T-helper 17 cell (primary cell): ENCODE measurements around the gene ROR1. TPM values are rescaled to one million over a fixed set of nuclear protein-coding genes. Genes with fewer than 3 reads are reported as not detected.

Source experiments
- ATAC-seq: fragments of 150-1000 bp; cut with Tn5 transposase; 2 replicates; pipeline ENCODE4 v1.10.0; 2021; ENCODE audit warnings: mild to moderate bottlenecking, moderate library complexity
- DNase-seq, 3 donors: peaks; one replicate each; pipeline versions ENCODE4 v3.0.0 to v3.0.0-alpha.2; 2020 to 2021
- H3K9me3 ChIP-seq: one replicate; pipeline ENCODE4 v1.7.0; 2013; ENCODE audit warnings: low read length, mild to moderate bottlenecking; ENCODE audit not compliant: control insufficient read depth, poor library complexity, severe bottlenecking
- H3K27ac Mint-ChIP-seq: one replicate; pipeline ENCODE4 v1.8.0; 2022; ENCODE audit warnings: mild to moderate bottlenecking, moderate library complexity, mixed read lengths
- H3K27me3 Mint-ChIP-seq: one replicate; pipeline ENCODE4 v1.8.0; 2022; ENCODE audit warnings: mixed read lengths
- H3K36me3 Mint-ChIP-seq: one replicate; pipeline ENCODE4 v1.8.0; 2022; ENCODE audit warnings: low read depth, mixed read lengths
- H3K4me1 Mint-ChIP-seq: one replicate; pipeline ENCODE4 v1.8.0; 2022; ENCODE audit warnings: mild to moderate bottlenecking, mixed read lengths
- H3K4me3 Mint-ChIP-seq: one replicate; pipeline ENCODE4 v1.8.0; 2022; ENCODE audit warnings: mild to moderate bottlenecking, moderate library complexity, mixed read lengths
- total RNA-seq, 4 donors: library from RNA in 2 of 4; stranded (reverse) in 2 of 4; gene quantifications; one replicate each; pipeline ENCODE4 v1.2.3 and lab custom pipeline; 2022 to 2026

The ROR1 gene
- total RNA-seq, 2 donors from 2014 or later = not detected

DNA sequence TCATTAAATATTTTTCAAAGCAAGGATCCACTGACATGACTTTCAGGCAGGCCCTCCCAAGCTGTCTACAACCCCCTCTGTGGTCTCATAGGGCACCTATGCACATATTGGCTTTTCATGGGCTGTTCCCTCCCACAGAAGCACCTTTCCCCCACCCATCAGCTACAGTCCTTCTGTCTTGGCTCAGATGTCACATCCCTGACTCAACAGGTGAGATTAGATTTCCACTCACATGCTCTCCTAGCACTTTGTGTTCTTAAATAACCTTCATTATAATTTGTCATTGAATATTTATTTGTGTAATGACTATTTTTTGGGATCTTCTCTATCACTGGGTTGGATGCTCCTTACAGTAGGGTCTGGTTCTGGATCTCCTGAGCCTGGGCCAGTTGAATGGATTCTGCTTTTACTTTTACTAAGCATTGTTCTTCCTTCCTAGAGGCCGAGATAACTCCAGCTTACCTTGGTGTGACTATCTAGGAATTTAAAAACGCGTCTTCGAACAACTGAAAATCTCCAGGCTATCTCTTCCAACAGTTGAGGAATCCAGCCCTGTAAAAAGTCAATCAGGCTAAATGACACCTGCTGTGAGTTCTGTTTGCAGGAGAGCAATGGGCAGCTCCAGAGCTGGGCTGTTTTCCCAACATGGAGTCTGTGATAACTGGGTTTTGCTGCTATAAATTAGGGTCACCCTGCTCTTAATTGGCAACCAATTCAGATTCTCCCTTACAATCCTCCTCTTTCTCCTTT lies 16.2 kb downstream of the ROR1 start:
- H3K36me3 Mint-ChIP-seq = peaks cover 2% of the 10 kb centered on the region

DNA sequence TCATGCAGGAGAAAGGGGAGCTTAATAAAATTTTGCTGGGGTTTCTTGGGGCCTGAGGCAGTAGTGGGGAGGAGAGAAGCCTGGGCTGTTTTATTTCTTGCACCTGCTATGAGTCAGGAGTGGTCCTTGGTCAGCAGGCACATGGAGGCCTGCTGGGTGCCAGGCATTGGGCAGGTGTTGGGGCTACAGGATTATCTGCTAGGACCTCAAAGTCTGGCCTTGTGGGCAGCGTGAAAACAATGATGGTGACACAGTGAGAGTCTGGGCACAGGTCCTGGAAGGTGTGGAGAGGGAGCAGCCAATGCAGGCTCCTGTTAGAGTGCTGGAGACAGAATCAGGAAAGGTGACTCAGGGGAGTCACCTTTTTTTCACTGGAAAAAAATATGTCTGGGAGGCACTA lies 17.2 kb downstream of the ROR1 start:
- Mint-ChIP-seq H3K4me1 (no peaks in the 10 kb centered on the region), H3K27me3 (peaks cover 49% of the 10 kb centered on the region), H3K27ac (no peak overlapping the region), H3K4me3 (no peak overlapping the region), H3K36me3 (peaks cover 2% of the 10 kb centered on the region)
- DNase-seq (no peak), ATAC-seq (no peak)
- H3K9me3 ChIP-seq = no peaks in the 10 kb centered on the region

More for the DNA sequence above, 16.2 kb downstream of the ROR1 start:
- no peak for ATAC-seq
- DNase-seq = no peak
- peaks cover 45% of the 10 kb centered on the region for H3K27me3 Mint-ChIP-seq
- H3K27ac Mint-ChIP-seq = no peak overlapping the region
- H3K9me3 ChIP-seq = no peaks in the 10 kb centered on the region
- no peaks in the 10 kb centered on the region for H3K4me1 Mint-ChIP-seq
- H3K4me3 Mint-ChIP-seq = no peak overlapping the region

DNA sequence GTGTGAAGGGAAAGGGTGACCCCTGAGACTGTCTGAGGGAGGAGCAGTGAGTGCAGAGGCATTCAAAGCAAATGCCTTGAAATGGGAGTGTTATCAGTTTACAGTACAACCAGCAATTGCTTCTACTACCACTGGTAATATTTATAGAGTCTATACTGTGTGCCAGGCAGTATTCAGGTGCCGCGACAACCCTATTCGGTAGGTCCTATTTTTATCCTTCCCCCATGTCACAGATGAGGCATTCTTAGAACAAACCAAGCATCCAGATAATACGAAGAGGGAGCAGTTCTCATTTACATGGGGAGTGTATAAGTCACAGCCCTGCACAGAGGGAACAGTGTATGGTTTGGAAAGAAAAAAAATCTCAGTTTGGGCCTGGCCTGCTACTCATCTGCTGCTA lies 18.3 kb downstream of the ROR1 start:
- no peak for ATAC-seq
- no peak overlapping the region for H3K4me3 Mint-ChIP-seq
- H3K36me3 Mint-ChIP-seq = peaks cover 2% of the 10 kb centered on the region
- H3K9me3 ChIP-seq = no peaks in the 10 kb centered on the region
- no peak overlapping the region for H3K27ac Mint-ChIP-seq
- DNase-seq = no peak
- H3K27me3 Mint-ChIP-seq = peaks cover 49% of the 10 kb centered on the region
- no peaks in the 10 kb centered on the region for H3K4me1 Mint-ChIP-seq

DNA sequence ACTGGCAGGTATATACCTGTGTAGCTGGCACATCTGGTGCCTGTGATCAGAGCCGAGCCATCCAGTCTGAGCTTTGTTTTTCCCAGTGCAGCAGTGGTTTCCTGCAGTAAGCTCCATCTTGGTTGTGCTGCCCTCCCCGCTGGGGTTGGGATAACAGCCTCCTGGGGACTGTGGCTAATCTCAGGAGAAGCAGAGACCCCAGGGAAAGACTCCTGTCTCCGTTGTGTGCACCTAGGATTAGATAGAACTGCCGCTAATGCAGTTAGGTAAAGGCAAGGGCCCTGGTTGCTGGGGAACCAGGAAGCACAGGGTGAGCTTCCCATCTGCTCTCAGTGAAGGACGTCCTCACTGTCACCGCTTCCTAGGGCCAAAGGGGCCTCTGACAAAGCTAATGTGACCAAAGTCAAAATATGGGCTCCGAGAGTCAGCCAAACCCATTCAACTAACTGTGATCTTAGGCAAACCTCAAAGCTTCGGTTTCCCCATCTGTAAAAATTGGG lies 20.0 kb downstream of the ROR1 start:
- H3K4me1 Mint-ChIP-seq = no peaks in the 10 kb centered on the region
- DNase-seq (no peak), ATAC-seq (no peak)
- H3K4me3 Mint-ChIP-seq = no peak overlapping the region
- H3K27me3 Mint-ChIP-seq = peaks cover 60% of the 10 kb centered on the region
- H3K27ac Mint-ChIP-seq = no peak overlapping the region
- H3K36me3 Mint-ChIP-seq = peaks cover 2% of the 10 kb centered on the region
- no peaks in the 10 kb centered on the region for H3K9me3 ChIP-seq

DNA sequence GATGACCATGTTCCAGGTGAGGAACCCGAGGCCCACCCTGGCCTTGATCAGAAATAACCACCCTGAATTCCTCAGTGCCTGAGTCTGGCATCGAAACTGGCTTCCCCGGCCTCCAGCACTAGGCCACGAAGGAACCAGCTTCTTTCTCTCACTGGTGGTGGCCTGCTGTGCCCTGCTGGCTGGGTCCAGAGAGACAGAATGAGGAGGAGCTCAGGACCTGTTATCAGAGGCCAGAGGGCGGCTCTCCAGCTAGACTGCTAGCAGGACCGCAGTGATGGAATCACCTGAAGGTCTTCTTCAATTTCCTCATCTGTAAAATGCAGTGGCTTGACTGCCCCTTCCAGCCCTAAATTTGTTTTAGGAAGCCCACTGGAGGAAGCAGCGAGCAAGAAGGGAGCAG lies 20.5 kb downstream of the ROR1 start:
- H3K9me3 ChIP-seq = no peaks in the 10 kb centered on the region
- H3K36me3 Mint-ChIP-seq = peaks cover 1% of the 10 kb centered on the region
- no peak overlapping the region for H3K4me3 Mint-ChIP-seq
- DNase-seq (no peak), ATAC-seq (no peak)
- no peak overlapping the region for H3K27ac Mint-ChIP-seq
- peaks cover 58% of the 10 kb centered on the region for H3K27me3 Mint-ChIP-seq
- H3K4me1 Mint-ChIP-seq = no peaks in the 10 kb centered on the region

DNA sequence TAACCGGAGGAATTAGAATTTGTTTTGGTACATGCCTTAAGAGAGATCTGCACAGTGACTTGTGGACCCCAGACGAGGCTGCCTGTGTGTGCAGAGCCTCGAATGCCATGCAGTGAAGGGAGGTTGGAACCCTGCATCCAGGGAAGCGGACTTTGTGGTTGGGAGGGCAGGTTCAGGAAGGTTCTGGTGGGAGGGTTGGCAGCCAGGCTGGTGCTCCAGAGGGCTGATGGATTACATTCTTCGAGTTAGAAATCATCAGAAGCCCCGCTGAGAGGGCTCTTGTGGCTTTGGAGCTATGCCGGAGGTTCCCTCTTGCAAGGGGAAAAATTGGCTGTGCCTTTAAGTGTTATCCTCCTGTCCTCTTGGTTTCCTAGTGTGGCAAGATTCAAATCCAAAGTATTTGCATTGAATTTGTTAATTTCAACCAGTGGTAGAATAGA lies 21.1 kb downstream of the ROR1 start:
- no peak for ATAC-seq
- no peaks in the 10 kb centered on the region for H3K4me1 Mint-ChIP-seq
- no peak overlapping the region for H3K27ac Mint-ChIP-seq
- DNase-seq = no peak
- H3K9me3 ChIP-seq = no peaks in the 10 kb centered on the region
- no peak overlapping the region for H3K4me3 Mint-ChIP-seq
- H3K36me3 Mint-ChIP-seq = no peaks in the 10 kb centered on the region
- H3K27me3 Mint-ChIP-seq = peaks cover 58% of the 10 kb centered on the region

DNA sequence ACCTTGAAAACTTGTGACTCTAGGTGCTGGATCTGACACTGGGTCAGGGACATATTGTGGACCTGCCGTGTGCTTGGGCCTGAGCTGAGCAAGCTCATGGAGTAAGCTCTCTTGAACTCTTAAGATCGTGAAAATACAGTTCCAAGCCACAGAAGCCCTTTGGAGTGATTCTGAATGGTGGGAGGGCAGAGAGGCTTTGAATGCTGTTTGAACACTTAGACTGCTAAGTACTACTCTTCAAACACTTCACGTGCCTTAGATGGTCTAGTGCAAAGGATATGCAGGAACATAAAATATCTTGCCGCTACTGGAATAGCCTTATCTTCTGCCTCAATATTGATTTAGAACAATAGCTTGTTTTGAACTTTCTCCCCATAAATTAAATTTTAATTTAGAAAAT lies 21.6 kb downstream of the ROR1 start:
- no peaks in the 10 kb centered on the region for H3K9me3 ChIP-seq
- no peak overlapping the region for H3K27ac Mint-ChIP-seq
- H3K4me1 Mint-ChIP-seq = no peaks in the 10 kb centered on the region
- no peak overlapping the region for H3K4me3 Mint-ChIP-seq
- H3K27me3 Mint-ChIP-seq = peaks cover 57% of the 10 kb centered on the region
- DNase-seq = no peak
- no peaks in the 10 kb centered on the region for H3K36me3 Mint-ChIP-seq
- no peak for ATAC-seq

DNA sequence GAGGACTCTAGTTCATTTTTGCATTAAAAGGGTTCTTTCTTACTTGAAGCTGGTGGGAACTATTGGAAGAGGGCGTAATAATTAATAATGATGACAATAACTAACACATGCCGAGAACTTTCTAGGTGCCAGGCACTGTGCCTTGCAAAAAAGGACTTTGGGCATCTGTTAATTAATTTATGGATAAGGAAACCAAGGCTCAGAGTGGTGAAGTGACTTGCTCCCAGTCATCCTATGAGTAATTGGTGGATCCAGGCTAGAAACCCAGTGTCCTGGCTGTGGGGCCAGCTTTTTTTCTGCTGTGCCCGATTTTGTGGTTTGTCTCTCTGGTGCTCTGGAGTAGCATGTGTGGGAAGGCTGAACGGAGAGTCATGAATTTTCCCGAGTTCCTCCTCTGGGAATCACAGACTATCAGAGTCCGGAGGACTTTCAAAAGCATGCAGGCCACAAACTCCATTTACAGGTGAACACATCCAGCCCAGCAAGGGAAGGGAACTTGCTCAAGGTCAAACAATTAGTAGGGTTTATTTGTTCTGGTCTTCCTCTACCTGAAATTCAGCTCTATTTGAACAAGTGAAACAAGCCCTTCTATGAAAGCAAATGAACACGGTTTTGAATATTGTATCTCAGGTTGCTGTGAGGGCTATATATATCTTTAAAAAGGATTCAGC lies 23.4 kb downstream of the ROR1 start:
- DNase-seq (no peak), ATAC-seq (no peak)
- Mint-ChIP-seq H3K36me3 (no peaks in the 10 kb centered on the region), H3K27me3 (peaks cover 45% of the 10 kb centered on the region), H3K4me1 (no peaks in the 10 kb centered on the region), H3K4me3 (no peak overlapping the region), H3K27ac (no peak overlapping the region)
- H3K9me3 ChIP-seq = no peaks in the 10 kb centered on the region

DNA sequence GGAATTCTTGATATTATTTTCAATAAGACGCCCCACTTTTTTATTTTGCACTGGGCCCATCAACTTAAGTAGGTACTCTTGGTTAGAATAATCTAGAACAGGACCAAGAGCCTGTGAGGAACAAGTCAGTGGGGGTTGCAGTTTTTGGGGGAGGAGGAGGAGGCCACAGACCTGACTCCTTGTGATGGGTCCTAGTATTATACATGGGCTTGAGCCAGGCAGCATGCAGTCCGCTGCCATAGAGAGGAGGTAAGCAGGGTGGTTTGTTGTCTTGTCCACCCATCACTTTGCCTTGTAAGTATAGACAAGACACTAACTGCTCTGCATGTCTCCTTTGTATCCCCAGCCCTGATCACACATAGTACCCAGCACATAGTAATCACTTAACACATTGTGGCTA lies 24.5 kb downstream of the ROR1 start:
- H3K9me3 ChIP-seq = no peaks in the 10 kb centered on the region
- Mint-ChIP-seq H3K4me1 (no peaks in the 10 kb centered on the region), H3K4me3 (no peak overlapping the region), H3K27me3 (peaks cover 38% of the 10 kb centered on the region), H3K27ac (no peak overlapping the region), H3K36me3 (no peaks in the 10 kb centered on the region)
- no peak for DNase-seq
- no peak for ATAC-seq

DNA sequence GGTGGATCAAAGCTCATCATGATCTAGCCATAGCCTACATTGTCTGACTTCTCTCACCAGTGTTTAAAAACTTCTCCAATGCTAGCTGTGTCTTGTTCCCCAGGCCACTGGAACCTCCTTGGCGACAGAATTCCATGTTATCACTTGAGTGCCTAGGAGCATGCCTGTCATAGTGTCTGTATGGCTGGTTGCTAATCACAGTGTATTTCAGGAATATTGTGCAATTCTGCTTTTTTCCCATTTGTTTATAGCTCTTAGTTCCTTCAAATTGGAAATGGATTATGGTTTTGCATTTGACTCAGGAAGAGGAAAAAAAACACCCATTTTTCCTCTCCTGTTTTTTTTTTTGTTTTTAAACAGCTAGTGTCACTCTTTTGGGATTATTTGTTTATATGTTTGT lies 25.5 kb downstream of the ROR1 start:
- H3K4me3 Mint-ChIP-seq = no peak overlapping the region
- no peak for ATAC-seq
- no peak for DNase-seq
- H3K36me3 Mint-ChIP-seq = no peaks in the 10 kb centered on the region
- no peak overlapping the region for H3K27ac Mint-ChIP-seq
- no peaks in the 10 kb centered on the region for H3K4me1 Mint-ChIP-seq
- H3K27me3 Mint-ChIP-seq = peaks cover 33% of the 10 kb centered on the region
- no peaks in the 10 kb centered on the region for H3K9me3 ChIP-seq

DNA sequence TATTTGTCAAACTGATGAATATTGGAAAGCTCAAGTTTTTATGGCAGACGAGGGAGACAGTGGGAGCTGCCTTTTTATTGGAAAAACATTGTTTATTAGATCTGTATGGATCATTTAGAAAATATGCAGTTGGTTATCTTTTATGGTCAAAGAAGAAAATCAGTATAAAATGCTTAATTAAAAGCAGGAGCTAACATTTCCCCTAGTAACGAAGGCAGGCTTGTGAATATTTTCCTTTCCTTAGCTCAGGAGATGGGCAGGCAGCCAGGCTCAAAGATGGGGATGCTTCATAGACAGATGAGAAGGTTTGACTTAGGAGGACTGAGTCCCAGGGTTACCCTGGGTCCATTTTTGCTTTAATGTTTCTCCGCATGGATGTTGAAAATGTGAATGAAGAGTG lies 26.0 kb downstream of the ROR1 start:
- Mint-ChIP-seq H3K4me1 (no peaks in the 10 kb centered on the region), H3K36me3 (no peaks in the 10 kb centered on the region), H3K27ac (no peak overlapping the region), H3K27me3 (peaks cover 30% of the 10 kb centered on the region), H3K4me3 (no peak overlapping the region)
- no peaks in the 10 kb centered on the region for H3K9me3 ChIP-seq
- no peak for DNase-seq
- ATAC-seq = no peak

DNA sequence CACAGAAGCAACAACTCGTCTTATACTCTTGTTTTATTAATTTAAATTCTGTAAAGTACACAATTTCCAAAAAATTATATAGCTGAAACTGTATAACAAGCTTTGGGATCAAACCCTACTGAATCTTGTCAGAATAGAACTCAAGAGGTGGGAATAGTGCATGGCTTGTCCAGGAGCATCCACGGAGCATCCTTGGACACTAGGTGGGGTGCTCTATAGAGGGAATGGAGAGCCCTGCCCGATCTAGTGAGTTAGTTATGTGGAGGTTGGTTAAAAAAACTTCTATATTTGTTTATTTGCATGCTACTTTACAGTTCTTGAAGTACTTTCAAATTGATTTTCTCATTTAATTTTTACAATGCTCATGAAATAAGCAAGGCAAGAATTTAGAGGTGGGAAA lies 28.3 kb downstream of the ROR1 start:
- Mint-ChIP-seq H3K36me3 (no peaks in the 10 kb centered on the region), H3K27ac (no peak overlapping the region), H3K4me1 (no peaks in the 10 kb centered on the region), H3K4me3 (no peak overlapping the region), H3K27me3 (peaks cover 29% of the 10 kb centered on the region)
- no peaks in the 10 kb centered on the region for H3K9me3 ChIP-seq
- no peak for ATAC-seq
- DNase-seq = no peak

DNA sequence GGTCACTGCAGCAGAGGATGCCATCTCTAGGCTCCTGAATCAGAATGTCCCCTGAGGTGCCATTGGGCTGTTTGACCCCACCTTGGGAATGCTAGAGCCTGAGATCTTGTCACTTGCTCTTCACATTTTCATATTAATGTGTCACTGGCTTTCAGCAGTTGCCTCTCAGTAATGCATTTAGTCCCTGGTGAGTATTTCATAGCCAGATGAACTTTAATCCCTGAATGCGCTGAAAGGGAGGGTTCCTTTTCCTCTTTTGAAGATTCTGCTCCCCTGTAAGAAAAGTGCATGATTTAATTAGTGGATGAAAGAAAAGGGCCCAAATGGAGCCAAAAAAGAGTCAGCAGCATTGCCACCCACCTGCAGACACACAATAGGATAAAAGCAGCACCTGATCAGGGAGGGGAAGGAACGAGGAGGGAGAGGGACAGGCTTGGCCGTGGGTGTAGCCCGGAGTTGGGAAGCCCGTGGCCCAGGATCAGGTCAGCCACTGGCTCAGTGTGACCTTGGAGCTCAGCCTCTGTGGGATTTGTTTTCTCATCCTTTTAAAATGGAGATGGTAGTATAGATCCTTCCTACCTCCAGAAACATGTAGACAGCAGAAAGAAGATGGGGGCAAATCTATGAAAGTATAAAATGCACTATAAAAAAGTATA lies 31.1 kb downstream of the ROR1 start:
- DNase-seq = no peak
- H3K4me3 Mint-ChIP-seq = no peak overlapping the region
- no peaks in the 10 kb centered on the region for H3K4me1 Mint-ChIP-seq

More for the DNA sequence above, 31.1 kb downstream of the ROR1 start:
- H3K36me3 Mint-ChIP-seq = no peaks in the 10 kb centered on the region
- H3K9me3 ChIP-seq = no peaks in the 10 kb centered on the region
- ATAC-seq = no peak
- peaks cover 16% of the 10 kb centered on the region for H3K27me3 Mint-ChIP-seq
- no peak overlapping the region for H3K27ac Mint-ChIP-seq
